Measurements from ENCODE around the gene BTBD10.

Gene BTBD10

DNA sequence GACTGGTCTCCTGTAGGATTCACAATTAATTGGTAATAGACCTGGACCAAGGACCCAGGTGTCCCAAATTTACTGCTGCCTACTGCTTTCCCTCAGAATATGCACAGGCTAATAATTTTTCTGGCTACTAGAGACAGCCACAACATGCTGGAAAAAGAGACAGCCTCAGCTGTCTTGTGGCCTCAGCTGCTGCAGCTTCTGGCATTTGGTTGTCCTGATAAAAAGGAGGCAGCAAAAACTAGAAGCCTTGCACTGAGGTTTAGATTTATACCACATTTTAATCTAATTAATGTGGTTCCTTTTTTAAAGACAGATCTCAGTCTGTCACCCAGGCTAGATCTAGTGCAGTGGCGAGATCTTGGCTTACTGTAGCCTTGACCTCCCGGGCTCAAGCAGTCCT lies 89.8 kb downstream of the BTBD10 start:
- no peak for ATAC-seq

GRCh38 chr11:13368041-13368446 lies 95.0 kb downstream of the BTBD10 start:
- ATAC-seq (no peak), DNase-seq (no peak)

More for the DNA sequence above, 89.8 kb downstream of the BTBD10 start:
- no peak for DNase-seq

GRCh38 chr11:13367115-13367514 lies 95.9 kb downstream of the BTBD10 start:
- no peak for DNase-seq
- no peak for ATAC-seq

GRCh38 chr11:13366266-13367026 lies 96.6 kb downstream of the BTBD10 start:
- ATAC-seq (no peak), DNase-seq (no peak)

DNA sequence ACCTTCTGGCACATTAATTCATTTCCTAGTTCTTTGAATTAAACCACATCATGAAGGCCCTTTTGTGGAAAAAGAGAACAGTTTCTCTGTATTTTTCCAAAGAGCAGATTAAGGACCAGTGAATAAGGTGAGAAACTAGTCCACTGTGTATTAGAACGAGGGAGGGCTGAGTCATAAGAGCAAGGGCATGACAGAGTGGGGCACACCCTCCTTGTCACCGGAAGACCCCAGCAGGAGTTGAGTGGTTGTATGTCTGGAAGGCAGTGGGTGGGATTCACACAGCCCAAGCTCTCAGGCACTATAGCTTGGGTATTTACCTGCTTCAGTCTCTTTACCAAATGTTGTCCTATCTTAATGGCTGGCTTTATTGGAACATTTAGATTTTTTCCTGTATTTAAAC lies 98.6 kb downstream of the BTBD10 start:
- no peak for ATAC-seq
- DNase-seq: no peak

DNA sequence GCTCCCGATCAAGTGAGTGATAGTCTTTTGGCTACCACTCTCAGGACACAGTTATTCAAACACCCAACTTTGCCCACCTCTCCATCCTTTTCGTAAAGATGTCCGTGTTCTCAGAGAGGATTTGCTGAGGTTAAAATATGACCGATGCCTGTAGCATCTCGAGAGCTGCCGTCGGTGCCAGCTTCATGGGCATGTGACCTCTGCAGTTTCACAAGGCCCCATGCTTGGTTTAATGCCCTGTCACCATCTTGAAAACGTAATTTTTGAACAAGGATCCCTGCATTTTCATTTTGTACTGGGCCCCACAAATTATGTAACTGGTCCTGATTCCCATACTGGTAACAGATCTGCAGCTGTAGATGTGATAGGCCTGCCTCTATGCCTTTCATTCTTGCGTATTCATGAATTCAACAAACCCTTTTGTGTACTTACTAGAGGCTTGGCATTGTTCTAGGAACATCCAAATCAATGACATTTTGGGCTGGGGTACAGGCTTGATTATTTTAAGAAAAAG lies 100.4 kb downstream of the BTBD10 start:
- DNase-seq (no peak), ATAC-seq (no peak)

- DNase-seq (no peak), ATAC-seq (no peak)
Observed at GRCh38 chr11:13358596-13359270, 104.3 kb downstream of the BTBD10 start.

DNA sequence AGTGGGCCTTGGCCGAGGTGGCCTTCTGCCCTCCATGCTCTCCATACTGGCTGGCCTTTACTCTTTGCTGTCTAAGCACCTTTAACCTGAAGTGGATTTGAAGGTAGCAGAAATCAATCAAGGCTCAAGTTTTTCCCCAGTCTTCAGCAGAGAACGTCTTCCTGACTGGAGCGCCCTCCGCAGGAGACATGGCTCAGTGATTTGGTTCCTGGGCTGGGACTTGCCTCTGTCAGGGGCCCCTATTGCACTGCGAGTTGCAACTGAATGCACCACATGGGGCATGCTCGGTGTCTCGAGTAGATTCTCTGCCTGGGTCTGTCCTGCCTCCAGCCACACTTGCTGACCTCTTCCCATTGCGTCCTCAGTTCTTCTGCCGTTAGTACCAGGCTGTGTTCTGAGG lies 105.8 kb downstream of the BTBD10 start:
- no peak for DNase-seq
- no peak for ATAC-seq

- no peak for ATAC-seq
- no peak for DNase-seq
Observed at GRCh38 chr11:13355191-13355590, 107.8 kb downstream of the BTBD10 start.

DNA sequence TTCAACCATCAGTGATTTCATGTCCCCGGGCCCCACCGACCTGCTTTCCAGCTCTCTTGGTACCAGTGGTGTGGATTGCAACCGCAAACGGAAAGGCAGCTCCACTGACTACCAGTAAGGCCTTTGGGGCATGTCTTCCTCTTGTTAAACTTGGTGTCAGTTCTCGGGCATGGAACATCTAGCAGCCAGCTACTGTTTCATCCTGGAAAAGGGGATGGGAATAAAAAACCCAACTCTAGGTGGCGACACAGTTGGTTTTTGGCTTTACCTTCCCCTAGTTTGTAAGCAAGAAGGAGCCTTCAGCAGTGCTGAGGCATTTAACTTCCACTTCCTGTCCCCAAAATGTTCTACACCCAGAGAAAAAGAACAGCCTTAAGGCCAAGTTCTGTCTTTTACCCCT lies 108.7 kb downstream of the BTBD10 start:
- no peak for ATAC-seq

GRCh38 chr11:13352711-13353110 lies 110.3 kb downstream of the BTBD10 start:
- ATAC-seq (no peak), DNase-seq (no peak)

More for the DNA sequence above, 108.7 kb downstream of the BTBD10 start:
- no peak for DNase-seq

GRCh38 chr11:13349581-13349980 lies 113.4 kb downstream of the BTBD10 start:
- ATAC-seq (no peak), DNase-seq (no peak)

- ATAC-seq: no peak
- DNase-seq: no peak
Observed at GRCh38 chr11:13349046-13349445, 114.0 kb downstream of the BTBD10 start.

- peak; percentile 29 for ATAC-seq
Observed at GRCh38 chr11:13348305-13348704, 114.7 kb downstream of the BTBD10 start.

DNA sequence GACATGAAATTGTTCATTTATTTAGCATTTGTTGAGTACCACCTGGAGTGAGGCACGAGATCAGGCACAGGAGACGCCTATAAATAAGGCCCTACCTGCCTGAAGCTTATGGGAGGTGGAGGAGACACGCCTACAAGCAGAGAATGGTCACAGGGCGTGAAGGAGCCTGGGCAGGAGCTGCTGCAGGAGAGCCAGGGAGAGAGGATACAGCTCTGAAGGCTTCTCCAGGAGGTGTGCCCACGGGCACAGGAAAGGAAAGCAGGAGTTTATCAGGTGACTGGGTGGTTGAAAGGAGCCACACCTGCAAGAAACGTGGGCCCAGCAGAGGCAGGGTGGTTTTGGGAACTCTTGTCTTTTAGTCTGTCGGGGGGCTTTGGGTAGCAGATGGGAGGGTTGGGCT lies 115.1 kb downstream of the BTBD10 start:
- ATAC-seq (no peak), DNase-seq (no peak)

More at GRCh38 chr11:13348305-13348704, 114.7 kb downstream of the BTBD10 start:
- DNase-seq: no peak

- ATAC-seq (no peak), DNase-seq (no peak)
Observed at GRCh38 chr11:13346470-13346869, 116.6 kb downstream of the BTBD10 start.

GRCh38 chr11:13344818-13345217 lies 118.2 kb downstream of the BTBD10 start:
- DNase-seq: no peak
- no peak for ATAC-seq

DNA sequence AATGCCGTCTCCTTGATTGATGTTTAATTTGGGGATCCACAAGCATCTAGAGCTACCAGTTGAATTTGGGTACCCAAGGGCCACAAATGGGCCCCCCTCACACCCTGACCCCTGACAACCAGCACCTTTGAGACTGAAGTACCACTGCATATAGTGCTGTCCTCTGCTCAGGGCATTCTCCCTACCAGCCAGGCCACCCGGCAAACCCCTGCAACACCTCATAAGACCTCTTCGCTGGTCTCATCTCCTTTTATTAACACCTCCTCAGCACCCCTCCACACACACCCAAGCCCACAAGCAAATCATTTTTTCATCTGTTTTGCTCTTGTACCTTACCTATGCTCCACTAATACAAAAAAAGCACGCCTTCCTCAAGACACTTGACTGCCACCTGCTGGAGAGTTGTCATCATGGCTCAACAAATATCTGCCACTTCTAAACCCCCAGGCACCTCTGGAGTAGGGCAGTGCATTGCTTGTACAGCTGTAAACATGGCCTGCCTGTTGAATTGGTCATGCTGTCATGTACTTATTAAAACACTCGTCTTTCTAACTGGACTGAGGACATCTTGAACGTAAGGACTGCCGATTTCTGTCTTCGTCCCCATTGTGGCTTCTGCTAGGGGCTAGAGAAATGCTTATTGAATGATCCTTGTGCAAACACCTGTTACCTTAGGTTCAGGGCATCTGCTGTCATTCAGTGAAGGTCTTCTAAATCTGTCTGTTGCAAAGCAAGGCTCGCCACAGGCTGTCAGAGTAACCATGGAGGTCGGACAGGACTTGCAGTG lies 118.9 kb downstream of the BTBD10 start:
- DNase-seq (peak; percentile 80), ATAC-seq (peak; percentile 38)

DNA sequence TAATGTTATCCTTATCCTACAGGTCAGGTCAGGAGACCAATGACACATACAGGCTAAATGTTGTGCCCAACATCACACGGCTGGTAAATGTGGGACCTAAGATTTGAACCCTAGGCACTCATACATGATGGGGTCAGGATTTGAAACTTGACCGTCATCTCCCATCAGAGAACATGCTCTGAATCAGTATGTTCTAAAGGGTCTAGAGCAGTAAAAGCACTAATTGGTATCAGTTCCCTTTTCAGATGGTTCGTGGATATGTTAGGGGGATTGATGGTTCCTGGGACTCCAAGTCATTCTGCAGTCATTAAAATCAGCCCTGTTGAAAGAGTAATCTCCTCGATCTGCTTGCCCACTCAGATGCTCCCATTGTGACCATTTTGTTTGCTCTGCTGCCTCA lies 120.0 kb downstream of the BTBD10 start:
- DNase-seq (no peak), ATAC-seq (no peak)

GRCh38 chr11:13341026-13341425 lies 122.0 kb downstream of the BTBD10 start:
- ATAC-seq (no peak), DNase-seq (no peak)

DNA sequence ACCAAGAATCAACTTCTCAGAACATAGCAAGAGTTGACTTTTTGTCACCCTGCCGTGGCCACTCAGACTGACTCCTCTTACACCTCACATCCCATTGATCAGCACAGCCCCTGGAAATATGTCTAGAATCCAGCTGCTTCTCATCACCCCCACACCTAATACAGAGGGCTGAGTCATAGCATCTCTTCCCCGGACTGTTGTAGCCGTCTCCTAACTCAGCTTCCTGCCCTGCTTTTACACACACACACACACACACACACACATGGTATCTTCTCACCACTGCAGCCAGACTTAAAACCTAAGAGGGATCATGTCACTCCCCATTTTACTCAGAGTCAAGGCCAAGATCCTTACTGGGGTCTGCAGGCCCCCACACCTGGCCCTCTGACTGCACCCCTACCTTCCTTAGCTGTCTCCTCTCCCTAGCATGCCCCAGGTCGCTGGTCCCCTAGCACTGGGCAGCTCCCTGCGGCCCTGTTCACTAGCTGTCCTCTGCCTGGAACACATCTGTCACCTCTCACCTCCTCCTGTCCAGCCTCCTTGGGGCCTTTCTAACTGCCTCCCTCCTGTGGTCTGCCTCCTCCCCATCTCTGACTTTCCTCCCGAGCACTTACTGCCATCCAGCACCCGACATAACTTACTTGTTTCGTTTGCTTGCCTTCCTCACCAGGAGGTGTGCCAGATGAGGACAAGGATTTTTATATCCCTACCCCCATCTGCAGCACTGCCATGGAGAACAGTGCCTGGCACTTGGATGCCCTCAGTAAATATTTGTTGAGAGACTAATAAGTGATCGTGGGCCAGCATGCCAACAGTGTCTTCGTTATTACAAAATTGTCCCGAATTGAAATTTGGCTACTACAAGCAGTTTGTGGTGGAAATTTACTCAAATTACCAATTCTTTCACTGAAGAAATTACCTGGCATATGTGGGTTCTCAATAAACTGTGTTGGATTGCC lies 123.5 kb downstream of the BTBD10 start:
- DNase-seq: no peak

More for the DNA sequence above, 123.5 kb downstream of the BTBD10 start:
- ATAC-seq: peak; percentile 47

Measured in stimulated activated naive CD8-positive, alpha-beta T cell treated with anti-CD3 and anti-CD28 coated beads, Interleukin-15, Interleukin-2, amounts not matched to agents 100 U/mL and 50 U/mL, for 24 hours (primary cell).